AG10803 (cell line): ENCODE results near the gene MOB1A.
"Not testable (repeated sequence)": the region's sequence is repeated elsewhere in the genome, so short reads cannot be mapped to it uniquely, and the experiment has no call there.

ENCODE experiments used
- DNase-seq: peaks from one replicate; pipeline ENCODE4 v3.0.0; 2010; ENCODE audit warnings: low read depth
- H3K4me3 ChIP-seq: 2 replicates; pipeline ENCODE4 v1.5.1; 2011; ENCODE audit warnings: mild to moderate bottlenecking, low read length, control low read depth
- TF ChIP-seq, protein P1 (sequence below): conservative IDR thresholded peaks from 2 replicates; pipeline ENCODE4 v1.5.1; 2011; ENCODE audit warnings: mild to moderate bottlenecking, low read length, control low read depth, inconsistent platforms

The MOB1A gene

GRCh38 chr2:74188696-74189095, 10.0 kb upstream of the MOB1A start:
- DNase-seq, result no peak
- H3K4me3 ChIP-seq, result no peak overlapping the region
- TF ChIP-seq, protein P1, sequence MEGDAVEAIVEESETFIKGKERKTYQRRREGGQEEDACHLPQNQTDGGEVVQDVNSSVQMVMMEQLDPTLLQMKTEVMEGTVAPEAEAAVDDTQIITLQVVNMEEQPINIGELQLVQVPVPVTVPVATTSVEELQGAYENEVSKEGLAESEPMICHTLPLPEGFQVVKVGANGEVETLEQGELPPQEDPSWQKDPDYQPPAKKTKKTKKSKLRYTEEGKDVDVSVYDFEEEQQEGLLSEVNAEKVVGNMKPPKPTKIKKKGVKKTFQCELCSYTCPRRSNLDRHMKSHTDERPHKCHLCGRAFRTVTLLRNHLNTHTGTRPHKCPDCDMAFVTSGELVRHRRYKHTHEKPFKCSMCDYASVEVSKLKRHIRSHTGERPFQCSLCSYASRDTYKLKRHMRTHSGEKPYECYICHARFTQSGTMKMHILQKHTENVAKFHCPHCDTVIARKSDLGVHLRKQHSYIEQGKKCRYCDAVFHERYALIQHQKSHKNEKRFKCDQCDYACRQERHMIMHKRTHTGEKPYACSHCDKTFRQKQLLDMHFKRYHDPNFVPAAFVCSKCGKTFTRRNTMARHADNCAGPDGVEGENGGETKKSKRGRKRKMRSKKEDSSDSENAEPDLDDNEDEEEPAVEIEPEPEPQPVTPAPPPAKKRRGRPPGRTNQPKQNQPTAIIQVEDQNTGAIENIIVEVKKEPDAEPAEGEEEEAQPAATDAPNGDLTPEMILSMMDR, result no peak

- H3K4me3 ChIP-seq, result no peak overlapping the region
- peak; percentile 91 for DNase-seq
- TF ChIP-seq, protein P1, result no peak
Measured at GRCh38 chr2:74188018-74188601, 9.4 kb upstream of the MOB1A start.

DNA sequence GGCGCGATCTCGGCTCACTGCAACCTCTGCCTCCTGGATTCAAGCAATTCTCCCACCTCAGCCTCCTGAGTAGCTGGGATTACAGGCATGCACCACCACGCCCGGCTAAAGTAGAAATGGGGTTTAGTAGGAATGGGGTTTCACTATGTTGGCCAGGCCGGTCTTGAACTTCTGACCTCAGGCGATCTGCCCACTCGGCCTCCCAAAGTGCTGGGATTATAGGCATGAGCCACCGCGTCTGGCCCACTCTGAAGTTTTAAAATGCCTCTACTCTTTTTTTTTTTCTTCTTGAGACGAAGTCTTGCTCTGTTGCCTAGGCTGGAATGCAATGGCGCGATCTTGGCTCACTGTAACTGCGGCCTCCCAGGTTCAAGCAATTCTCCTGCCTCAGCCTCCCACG, 8.0 kb upstream of the MOB1A start:
- H3K4me3 ChIP-seq, DNase-seq: not testable (repeated sequence)

- DNase-seq, result no peak
- H3K4me3 ChIP-seq, result no peak overlapping the region
- TF ChIP-seq, protein P1, result no peak
Measured at GRCh38 chr2:74186038-74186437, 7.4 kb upstream of the MOB1A start.

DNA sequence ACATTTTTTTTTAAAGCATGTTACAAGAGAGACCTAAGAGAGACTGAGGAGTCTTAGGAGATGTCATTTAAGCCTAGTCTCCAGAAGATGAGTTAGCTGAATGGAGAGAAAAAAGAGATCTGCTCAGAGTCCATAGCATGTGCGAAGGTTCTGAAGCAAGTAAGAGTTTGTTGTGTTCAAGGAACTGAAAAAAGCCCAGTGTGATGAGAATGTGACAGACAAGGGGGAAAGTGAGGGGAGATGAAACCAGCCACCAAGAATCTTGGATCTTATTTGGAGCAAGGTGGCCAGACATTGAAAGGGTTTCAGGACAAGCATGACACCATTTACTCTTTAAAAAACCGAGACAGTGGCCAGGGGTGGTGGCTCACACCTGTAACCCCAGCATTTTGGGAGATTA, 5.2 kb upstream of the MOB1A start:
- no peak overlapping the region for H3K4me3 ChIP-seq
- DNase-seq, result no peak
- TF ChIP-seq, protein P1, result no peak

GRCh38 chr2:74181739-74182138, 3.1 kb upstream of the MOB1A start:
- H3K4me3 ChIP-seq, result no peak overlapping the region
- TF ChIP-seq, protein P1, result no peak
- peak; percentile 40 for DNase-seq

DNA sequence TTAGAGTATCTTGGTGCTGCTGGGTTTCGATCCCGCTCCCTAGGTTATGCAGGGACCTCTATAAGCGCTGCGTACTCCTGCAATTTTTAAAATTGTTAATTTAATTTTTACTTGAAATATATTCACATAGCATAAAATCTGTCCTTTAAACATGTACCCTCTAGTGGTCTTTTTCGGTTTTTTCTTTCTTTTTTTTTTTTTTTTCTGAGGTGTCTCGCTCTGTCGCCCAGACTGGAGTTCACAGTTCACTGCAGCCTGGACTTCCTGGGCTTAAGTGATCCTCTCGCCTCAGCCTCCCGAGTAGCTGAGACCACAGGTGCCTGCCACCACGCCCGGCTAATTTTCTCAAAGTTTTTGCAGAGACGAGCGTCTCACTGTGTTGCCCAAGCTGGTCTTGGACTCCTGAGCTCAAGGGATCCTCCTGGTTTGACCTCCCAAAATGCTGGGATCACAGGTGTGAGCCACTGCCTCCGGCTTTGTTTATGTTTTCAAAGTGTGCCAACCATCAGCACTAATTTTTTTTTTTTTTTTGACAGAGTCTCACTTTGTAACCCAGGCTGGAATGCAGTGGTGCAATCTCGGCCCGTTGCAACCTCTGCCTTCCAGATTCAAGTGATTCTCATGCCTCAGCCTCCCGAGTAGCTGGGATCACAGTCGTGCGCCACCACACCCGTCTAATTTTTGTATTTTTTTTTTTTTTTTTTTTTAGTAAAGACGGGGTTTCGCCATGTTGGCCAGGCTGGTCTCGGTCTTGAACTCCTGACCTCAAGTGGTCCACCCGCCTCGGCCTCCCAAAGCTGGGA, 585 bp upstream of the MOB1A start:
- TF ChIP-seq, protein P1, result peak; percentile 49
- peak; percentile 21 for DNase-seq
- peak overlapping the region; percentile 71 for H3K4me3 ChIP-seq
